GM10847 (cell line): Measurements from ENCODE around the gene SORT1.

ENCODE experiments used
- POLR2A ChIP-seq: IDR thresholded peaks from 2 replicates; pipeline ENCODE4 v1.6.1; 2011; ENCODE audit not compliant: insufficient read length; ENCODE audit errors: extremely low read depth

SORT1 gene

DNA sequence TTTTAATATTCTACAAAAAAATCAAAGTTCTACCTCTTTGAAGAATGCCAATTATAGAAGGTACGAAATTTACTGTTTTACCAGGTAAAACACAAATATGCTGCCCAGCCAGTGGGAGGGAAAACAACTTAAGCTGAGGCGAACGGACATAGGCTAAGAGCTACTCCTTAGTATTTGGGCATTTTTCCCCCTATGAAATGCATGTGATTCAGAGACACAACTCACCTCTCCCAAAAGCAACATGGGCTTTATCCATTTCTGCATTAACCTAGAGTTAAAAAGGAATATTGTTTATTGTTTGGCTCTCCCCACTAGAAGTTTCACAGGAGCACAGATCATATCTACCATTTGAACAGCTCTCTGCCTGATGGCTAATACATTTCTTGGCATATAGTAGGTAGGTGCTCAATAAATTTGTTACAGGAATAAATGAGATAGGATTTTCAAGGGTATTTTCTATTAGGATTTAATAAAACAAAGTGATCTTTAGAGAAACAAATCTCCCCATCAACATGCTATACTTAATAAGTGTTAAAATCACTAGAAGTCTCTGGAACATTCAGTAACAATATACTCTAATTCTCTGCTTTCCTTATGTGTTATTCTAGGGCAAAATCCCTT, 2.4 kb upstream of the SORT1 start:
- no peak for TF ChIP-seq POLR2A

DNA sequence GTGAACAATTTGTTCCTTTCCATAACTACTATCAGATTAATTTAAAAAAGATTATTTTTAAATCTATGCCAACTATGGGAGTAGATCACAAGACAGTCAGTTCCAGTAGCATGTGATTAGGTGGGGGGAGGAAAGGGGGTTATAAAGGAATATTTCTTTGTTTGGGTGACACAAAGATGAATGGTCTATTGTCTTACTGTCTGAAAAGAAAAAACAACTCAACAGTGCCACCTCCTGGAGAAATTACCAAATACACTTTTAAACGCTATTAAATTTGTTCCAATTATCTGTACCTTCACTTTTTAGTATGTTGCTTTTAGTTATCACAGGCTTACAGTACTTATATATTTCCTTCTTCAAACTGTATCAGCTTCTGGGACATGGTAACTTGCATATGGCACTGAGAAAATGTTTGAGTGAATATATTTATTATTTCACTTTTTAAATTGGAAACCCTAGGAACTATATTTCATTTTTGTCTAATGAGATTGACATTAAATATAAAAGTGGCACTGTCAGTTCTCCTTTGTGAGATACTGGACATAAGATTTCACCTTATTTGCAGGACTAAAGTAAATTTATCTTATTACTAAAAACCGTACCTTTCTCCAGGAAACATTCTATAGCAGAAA, 1.7 kb upstream of the SORT1 start:
- no peak for TF ChIP-seq POLR2A

DNA sequence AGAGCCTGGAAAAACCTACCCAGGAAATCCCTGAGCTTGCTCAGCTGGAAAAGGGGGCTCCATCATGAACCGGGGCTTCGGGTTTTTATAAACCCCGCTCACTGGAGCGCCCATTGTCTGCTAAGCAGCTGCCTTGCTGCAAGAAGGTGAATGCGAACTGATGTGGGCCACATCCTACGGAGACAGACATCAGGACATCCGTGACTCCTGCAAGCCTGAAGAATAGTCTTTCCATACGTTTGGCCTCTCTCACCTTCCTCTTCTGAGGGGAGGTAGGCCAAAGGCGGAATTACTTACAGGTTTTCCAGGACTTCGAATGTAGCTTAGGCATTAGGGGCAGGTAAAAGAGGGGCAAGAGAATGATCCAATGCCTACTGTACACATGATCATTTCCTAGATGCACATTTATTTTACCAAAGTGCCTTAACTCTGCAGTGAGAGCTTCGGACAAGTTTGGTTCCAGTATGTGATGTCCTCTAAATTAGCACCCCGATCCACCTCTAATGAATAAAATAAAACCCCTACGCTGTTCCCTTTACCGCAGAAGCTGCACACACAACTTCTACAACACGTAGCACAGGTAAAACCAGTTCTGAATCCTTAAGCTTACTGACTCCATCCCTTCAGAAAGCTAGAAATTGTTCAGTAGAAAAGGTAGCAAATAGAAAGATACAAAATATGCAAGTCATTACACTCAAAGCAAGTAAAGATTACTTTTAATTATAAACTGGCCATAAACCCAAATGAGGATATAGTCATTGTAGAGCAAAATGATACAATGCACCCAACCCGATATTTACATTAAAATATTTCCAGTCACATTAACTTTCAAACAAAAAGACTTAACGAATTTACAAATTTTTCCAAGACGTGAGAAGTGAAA, 866 bp upstream of the SORT1 start:
- no peak for TF ChIP-seq POLR2A

GRCh38 chr1:109396871-109397580, 692 bp downstream of the SORT1 start:
- TF ChIP-seq POLR2A, result no peak

- no peak for TF ChIP-seq POLR2A
Measured at GRCh38 chr1:109396513-109396839, 1.2 kb downstream of the SORT1 start.

DNA sequence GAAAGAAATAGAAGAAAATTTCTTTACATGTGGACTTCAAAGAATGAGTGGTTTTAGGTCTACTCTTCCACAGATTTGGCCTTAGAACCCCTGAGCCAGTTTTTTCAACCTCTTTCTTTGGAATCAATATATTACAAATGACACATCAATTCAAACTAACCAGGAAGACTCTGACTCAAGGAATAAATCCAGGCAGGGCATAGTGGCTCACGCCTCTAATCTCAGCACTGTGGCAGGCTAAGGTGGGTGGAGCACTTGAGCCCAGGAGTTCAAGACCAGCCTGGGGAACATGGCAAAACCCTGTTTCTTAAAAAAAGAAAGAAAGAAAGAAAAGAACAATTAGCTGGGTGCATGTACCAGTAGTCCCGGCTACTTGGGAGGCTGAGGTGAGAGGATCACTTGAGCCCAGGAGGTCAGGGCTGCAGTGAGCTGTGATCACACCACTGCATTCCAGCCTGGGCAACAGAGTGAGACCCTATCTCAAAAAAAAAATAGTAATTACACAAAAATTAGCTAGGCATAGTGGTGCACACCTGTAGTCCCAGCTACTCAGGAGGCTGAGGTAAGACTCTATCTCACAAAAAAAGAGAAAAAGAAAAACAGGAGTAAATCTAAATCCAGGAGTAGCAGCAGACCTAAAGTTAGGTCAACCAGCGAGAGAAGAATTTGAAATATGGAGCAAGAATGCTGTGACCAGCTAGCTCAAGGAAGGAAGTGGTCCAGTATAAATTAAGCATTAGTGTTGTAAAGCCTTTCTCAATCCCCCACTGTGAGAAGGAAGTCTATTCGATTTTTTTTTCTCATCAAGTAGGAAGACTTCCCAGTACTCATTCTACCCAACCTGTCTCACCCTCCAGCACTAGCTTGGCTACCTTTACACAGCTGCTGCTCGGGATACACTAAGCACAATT, 1.9 kb downstream of the SORT1 start:
- no peak for TF ChIP-seq POLR2A

DNA sequence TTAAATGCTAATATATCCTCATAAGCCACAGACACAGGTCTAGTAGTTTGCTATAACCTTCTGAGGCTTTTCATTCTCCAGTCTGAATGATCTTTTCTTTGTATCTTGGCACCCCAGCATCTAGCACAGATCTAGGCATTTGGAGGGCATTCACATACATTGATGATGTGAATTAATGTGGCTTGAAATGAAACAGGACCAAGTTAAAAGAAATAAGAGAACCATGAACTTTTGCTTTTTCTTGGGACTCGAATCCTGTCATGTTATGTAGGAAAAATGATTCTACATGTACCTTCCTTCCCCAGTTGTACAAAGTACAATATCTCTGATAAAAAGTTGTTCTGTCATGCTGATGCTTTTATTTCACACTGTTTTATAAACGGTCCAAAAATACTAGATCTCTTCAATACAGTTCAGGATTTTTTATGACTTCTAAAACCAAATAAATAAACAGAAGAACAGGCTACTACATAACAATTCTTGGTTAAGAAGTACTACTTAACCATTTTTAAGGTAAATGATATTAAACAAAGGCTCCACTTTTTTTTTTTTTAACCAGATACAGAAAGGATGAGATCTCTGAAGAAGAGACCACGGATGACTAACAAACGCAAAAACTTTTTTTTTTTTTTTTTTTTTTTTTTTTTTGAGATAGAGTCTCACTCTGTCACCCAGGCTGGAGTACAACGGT, 3.0 kb downstream of the SORT1 start:
- TF ChIP-seq POLR2A, result no peak

DNA sequence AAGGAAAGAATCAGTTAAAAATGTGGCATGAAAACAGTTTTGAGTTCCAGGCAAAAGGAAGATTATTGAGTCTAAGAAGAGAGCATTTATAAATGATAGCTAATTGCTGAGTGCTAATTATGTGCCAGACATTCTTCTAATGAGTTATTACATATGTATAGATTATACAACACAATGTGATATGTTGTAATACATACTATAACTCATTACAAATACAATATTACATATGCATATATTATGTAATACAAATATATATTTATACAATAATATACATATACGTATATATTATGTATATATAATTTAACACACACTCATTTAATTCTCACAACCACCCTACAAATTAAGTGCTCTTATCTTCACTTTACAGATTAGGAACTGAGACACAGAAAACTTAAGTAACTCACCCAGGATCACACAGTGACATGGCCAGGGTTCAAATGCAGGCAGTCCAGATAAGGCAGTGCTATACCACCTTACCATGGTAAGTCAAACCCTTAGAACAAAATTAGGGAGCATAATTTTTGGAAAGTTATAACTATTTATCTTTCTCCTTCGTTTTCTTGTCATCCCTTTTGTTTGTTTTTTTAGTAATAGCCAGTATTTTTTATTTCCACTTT, 4.0 kb downstream of the SORT1 start:
- no peak for TF ChIP-seq POLR2A

- TF ChIP-seq POLR2A, result no peak
Measured at GRCh38 chr1:109392788-109393616, 4.7 kb downstream of the SORT1 start.

DNA sequence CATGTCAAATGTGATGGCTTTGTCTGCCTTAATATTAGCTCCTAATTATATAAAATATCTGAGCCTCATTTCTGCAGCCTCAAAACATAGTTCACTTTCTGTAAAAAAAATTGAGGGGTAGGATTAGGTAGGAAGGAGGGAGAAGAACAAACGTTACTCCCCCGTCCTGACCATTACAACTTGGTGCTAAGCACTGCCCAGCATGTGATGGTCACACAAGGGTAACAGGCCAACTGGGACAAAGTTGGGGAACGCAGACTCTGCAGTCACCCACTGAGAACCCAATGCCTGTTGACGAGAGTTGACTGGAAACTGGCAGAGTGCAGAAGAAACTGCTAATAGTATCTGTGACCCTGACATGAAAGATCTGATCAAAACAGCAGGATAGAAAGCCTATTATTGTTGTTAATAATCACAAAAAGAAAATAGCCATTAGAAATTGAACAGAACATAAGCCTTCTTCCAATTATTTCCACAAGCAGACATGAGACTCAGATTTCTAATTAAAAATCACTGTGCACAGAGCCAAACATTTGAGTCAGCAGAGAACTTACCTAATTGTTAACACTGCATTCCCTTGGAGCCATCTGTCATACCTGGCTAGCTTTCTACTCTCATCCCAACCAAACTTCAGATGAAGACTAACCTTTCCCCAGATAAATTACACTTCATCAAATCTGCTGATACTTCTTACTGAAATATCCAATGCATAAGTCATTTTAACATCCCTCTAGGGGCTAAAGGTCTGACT, 5.5 kb downstream of the SORT1 start:
- TF ChIP-seq POLR2A, result no peak

DNA sequence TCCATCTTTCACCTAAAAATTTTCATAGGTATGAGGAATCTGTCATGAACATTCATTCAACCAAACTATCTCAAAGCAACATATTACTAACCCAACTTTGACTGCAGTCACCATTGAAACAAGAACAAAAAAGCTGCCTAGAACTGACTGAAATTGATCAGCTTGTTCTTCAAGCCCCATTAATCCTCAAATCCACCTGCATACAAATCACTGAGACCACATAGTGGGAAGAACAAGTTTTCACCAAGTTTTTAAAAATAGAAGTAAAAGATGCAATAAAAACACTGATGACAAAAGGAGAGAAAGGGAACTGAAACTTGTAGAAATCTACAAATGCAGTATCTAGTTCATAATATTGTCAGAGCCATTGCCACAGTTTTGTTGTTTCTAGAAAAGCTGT, 6.1 kb downstream of the SORT1 start:
- TF ChIP-seq POLR2A, result no peak

DNA sequence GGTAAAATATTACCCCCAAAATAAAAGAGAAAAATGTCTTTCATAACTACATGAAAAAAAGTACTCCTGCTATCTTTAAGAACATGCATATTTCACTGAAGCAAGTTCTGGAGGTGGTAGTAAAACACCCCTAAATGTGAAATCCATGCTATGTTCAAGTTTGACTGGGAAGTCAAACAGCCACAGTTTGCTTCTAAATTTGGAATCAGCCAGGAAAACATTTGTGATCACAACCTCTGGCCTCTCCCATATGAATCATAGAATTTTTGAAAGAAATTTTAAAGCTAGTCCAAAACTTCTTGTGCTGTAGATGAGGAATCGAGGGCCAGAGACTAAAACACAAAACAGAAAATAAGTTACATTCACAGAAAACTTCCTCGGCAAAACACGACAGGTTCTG, 6.6 kb downstream of the SORT1 start:
- TF ChIP-seq POLR2A, result no peak
